ENCODE data around the gene ADPRHL1.

Gene ADPRHL1

GRCh38 chr13:113364311-113364889 is 88.9 kb downstream of the ADPRHL1 start:
- H4K20me1 ChIP-seq (ENCODE audit: insufficient read depth, low read length, poor library complexity, severe bottlenecking): no peaks in the 10 kb centered on the region
- no peak overlapping the region for H2AFZ ChIP-seq (ENCODE audit: low read length)
- H3K4me3 ChIP-seq (ENCODE audit: low read length, poor library complexity, severe bottlenecking): no peak overlapping the region
- no peak overlapping the region for H3K9ac ChIP-seq (ENCODE audit: low read depth, low read length, poor library complexity, severe bottlenecking)
- H3K4me2 ChIP-seq (ENCODE audit: low read depth, low read length, poor library complexity, severe bottlenecking): no peak overlapping the region
- no peaks in the 10 kb centered on the region for H3F3A ChIP-seq (ENCODE audit: low read depth)
- no peaks in the 10 kb centered on the region for H3K9me3 ChIP-seq (ENCODE audit: insufficient read depth, low read depth, low read length)
- TF ChIP-seq EZH2phosphoT487 (IDR thresholded peaks at IDR 0.05; ENCODE audit: borderline replicate concordance) (no peak), CTCF (conservative IDR thresholded peaks at IDR 0.05; ENCODE audit: low read length) (no peak)
- H3K27me3 ChIP-seq (ENCODE audit: insufficient read depth, low read length, poor library complexity, severe bottlenecking): no peaks in the 10 kb centered on the region
- no peaks in the 10 kb centered on the region for H3K4me1 ChIP-seq (ENCODE audit: insufficient read depth, low read length, poor library complexity, severe bottlenecking)
- H3K9me2 ChIP-seq (replicated peaks; ENCODE audit: low read depth, low read length): no peaks in the 10 kb centered on the region
- no peaks in the 10 kb centered on the region for H3K36me3 ChIP-seq (ENCODE audit: insufficient read depth, low read length)
- H3K79me2 ChIP-seq (ENCODE audit: insufficient read depth, low read length): no peaks in the 10 kb centered on the region

GRCh38 chr13:113361406-113361805 is 91.9 kb downstream of the ADPRHL1 start:
- Histone ChIP-seq H3K9ac (ENCODE audit: low read depth, low read length, poor library complexity, severe bottlenecking) (no peak overlapping the region), H3K9me3 (ENCODE audit: insufficient read depth, low read depth, low read length) (no peaks in the 10 kb centered on the region)

GRCh38 chr13:113360446-113360845 is 92.8 kb downstream of the ADPRHL1 start:
- Histone ChIP-seq H3K27me3 (ENCODE audit: insufficient read depth, low read length, poor library complexity, severe bottlenecking) (no peaks in the 10 kb centered on the region), H3K9ac (ENCODE audit: low read depth, low read length, poor library complexity, severe bottlenecking) (no peak overlapping the region), H4K20me1 (ENCODE audit: insufficient read depth, low read length, poor library complexity, severe bottlenecking) (no peaks in the 10 kb centered on the region), H2AFZ (ENCODE audit: low read length) (no peak overlapping the region), H3K9me2 (replicated peaks; ENCODE audit: low read depth, low read length) (no peaks in the 10 kb centered on the region), H3F3A (ENCODE audit: low read depth) (no peaks in the 10 kb centered on the region), H3K9me3 (ENCODE audit: insufficient read depth, low read depth, low read length) (no peaks in the 10 kb centered on the region), H3K4me3 (ENCODE audit: low read length, poor library complexity, severe bottlenecking) (no peak overlapping the region), H3K4me1 (ENCODE audit: insufficient read depth, low read length, poor library complexity, severe bottlenecking) (no peaks in the 10 kb centered on the region), H3K36me3 (ENCODE audit: insufficient read depth, low read length) (no peaks in the 10 kb centered on the region), H3K79me2 (ENCODE audit: insufficient read depth, low read length) (no peaks in the 10 kb centered on the region), H3K4me2 (ENCODE audit: low read depth, low read length, poor library complexity, severe bottlenecking) (no peak overlapping the region)
- no peak for TF ChIP-seq EZH2phosphoT487 (IDR thresholded peaks at IDR 0.05; ENCODE audit: borderline replicate concordance)
- no peak for TF ChIP-seq CTCF (conservative IDR thresholded peaks at IDR 0.05; ENCODE audit: low read length)

More at GRCh38 chr13:113361406-113361805, 91.9 kb downstream of the ADPRHL1 start:
- H3K79me2 ChIP-seq (ENCODE audit: insufficient read depth, low read length): no peaks in the 10 kb centered on the region
- H2AFZ ChIP-seq (ENCODE audit: low read length): no peak overlapping the region
- H3F3A ChIP-seq (ENCODE audit: low read depth): no peaks in the 10 kb centered on the region
- TF ChIP-seq EZH2phosphoT487 (IDR thresholded peaks at IDR 0.05; ENCODE audit: borderline replicate concordance) (no peak), CTCF (conservative IDR thresholded peaks at IDR 0.05; ENCODE audit: low read length) (no peak)
- no peaks in the 10 kb centered on the region for H3K4me1 ChIP-seq (ENCODE audit: insufficient read depth, low read length, poor library complexity, severe bottlenecking)
- H3K4me3 ChIP-seq (ENCODE audit: low read length, poor library complexity, severe bottlenecking): no peak overlapping the region
- H4K20me1 ChIP-seq (ENCODE audit: insufficient read depth, low read length, poor library complexity, severe bottlenecking): no peaks in the 10 kb centered on the region
- no peaks in the 10 kb centered on the region for H3K27me3 ChIP-seq (ENCODE audit: insufficient read depth, low read length, poor library complexity, severe bottlenecking)
- no peaks in the 10 kb centered on the region for H3K9me2 ChIP-seq (replicated peaks; ENCODE audit: low read depth, low read length)
- H3K4me2 ChIP-seq (ENCODE audit: low read depth, low read length, poor library complexity, severe bottlenecking): no peak overlapping the region
- no peaks in the 10 kb centered on the region for H3K36me3 ChIP-seq (ENCODE audit: insufficient read depth, low read length)

Data from Loucy (cell line).